GM18858 (cell line): ENCODE results near the gene MYOF.
"Not testable (repeated sequence)": the region's sequence is repeated elsewhere in the genome, so short reads cannot be mapped to it uniquely, and the experiment has no call there.

Experiments
- ATAC-seq: cut with Tn5 transposase; IDR thresholded peaks from one replicate; pipeline ENCODE4 v1.9.1; 2021; ENCODE audit not compliant: unreplicated experiment

The MYOF gene

DNA sequence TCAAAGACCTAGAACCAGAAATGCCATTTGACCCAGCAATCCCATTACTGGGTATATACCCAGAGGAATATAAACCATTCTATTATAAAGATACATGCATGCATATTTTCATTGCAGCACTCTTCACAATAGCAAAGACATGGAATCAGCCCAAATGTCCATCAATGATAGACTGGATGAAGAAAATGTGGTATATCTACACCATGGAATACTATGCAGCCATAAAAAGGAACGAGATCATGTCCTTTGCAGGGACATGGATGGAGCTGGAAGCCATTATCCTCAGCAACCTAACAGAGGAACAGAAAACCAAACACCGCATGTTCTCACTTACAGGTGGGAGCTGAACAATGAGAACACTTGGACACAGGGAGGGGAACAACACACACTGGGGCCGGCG lies 123.7 kb downstream of the MYOF start:
- ATAC-seq: not testable (repeated sequence)

DNA sequence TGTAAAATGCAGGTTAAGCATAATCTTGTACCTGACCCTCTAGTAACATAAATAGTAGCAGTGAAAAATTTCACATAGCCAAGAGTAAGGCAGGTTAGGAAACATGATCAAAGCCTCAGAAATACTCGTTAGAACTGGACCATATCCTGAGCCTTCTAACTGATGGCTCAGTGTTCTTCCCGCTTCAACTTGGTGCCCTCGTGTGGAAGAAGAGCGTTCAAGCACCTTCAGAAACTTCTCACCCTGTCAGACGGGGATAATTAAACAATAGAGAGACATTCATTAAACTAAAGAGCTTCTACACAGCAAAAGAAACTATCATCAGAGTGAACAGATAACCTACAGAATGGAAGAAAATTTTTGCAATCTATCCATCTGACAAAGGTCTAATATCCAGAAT lies 124.5 kb downstream of the MYOF start:
- no peak for ATAC-seq

DNA sequence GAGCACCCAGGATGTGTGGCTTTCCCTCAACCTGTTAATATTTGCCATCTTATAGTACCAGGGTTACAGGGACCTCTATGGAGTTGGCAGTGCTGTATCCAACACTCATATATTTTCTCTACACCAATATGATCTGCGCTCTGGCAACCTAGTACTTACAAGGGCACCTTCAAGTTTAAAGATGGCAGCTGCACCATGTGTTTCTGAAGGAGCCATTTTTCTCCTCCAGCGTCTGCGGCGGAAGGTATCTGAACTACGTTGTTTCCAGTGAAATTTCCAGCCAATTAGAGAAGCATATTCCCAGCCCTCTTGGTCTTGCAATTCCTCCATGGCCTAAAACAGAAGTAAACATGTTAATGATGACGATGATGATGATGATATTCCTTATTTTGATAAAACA lies 125.6 kb downstream of the MYOF start:
- ATAC-seq: no peak

DNA sequence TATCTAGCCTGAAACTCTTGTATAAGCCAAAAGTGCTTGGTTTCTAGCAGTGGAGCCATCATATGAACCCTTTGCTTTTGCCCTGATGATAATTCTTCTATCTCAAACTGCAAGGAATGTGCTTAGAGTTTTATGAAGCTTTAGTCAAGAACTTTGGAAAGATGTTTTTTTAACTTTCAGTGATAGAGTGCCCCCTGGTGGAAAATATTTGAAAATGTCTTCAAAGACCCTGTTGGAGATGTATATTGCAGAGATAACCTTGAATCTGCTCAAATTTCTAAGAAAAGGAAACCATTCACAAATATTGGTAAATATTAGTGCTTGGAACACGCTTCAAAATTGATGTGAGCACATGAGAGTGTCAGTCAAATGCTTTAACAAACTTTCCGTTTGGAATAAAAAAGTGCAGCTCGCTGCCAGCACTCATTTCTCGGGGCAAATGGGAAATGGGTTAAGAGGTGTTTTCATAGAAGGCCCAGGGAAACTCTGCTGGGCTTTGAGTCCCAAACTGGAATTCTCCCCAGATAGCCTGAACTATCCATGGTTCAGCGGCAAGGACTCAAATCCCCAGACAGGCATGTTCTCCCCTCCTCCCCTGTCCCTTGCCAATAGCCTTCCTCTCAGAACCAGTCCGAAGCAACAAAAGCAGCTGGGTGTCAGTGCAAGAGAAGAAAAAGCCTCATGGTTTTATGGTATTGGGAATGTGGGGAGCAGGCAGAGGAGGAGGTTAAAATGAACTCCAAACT lies 129.3 kb downstream of the MYOF start:
- ATAC-seq: no peak

DNA sequence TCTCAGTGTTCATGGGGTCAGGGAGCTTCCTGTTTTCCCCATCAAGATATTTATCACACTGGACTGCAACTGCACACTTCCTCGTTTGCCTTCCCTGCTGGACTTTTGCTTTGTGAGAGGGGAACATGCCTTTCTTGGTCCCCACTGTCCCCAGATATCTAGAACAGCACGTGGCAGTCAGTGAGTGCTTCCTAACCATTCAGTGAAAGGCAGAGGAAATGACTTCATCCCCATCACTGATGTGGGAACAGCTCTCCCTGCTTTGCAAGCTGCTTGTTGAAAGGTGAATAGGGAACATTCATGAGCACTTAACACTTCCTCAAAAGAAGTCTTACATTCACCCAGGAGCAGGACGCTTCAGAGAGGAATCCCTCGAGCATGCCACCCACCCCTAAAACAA lies 135.4 kb downstream of the MYOF start:
- no peak for ATAC-seq

DNA sequence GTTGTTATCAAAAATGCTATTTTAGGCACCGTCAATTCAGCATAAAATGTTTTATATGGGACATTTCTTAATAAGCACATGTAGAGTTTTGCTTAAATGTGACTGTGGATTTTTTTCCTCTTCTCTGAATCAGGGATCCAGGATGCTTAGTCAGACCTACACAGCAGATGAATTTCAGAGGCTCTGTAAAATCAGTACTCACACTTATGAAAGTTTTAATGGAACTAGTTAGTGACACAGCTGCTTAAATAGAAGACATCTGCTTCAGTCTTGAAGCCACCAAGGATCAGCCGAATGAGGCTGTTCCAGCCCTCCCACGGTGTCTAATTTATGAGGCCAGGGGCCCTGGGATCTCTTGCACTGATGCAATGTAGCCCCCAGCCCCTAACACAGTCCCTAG lies 136.0 kb downstream of the MYOF start:
- no peak for ATAC-seq

DNA sequence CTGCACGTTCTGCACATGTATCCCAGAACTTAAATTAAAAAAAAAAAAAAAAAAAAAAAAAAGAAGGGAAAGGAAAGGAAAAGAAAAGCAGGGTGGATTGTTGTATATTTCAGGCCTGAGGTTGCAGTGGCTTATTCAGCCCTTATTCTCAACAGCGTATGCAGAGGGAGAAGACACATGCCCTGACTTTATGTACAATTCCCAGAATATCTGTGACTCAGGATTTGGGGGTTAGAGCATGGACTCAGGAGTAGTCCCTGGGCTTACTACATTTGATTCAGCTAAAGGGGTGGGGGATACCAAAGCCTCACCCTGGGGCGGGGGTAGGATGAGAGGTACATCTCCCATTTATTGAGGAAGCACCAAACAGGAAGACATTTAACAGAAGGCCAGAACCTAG lies 137.4 kb downstream of the MYOF start:
- no peak for ATAC-seq

DNA sequence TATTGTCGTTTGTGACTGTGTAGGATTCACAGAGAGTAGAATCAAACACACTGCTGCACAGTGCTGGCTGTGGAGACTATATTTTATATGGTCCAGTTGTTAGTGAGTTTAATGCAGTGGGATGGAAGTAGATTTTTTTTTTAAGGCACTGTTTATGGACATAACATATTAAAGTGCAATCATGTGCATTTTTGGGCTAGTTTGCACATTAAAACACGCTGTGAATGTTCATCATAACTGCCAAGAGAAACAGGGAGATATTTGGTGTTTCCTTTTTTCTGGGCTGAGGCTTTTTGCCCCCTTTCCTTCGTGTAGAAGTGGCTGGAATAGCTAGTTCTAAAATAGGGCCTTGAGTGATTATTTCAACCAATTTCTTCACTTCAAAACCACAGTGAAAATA lies 139.2 kb downstream of the MYOF start:
- no peak for ATAC-seq

DNA sequence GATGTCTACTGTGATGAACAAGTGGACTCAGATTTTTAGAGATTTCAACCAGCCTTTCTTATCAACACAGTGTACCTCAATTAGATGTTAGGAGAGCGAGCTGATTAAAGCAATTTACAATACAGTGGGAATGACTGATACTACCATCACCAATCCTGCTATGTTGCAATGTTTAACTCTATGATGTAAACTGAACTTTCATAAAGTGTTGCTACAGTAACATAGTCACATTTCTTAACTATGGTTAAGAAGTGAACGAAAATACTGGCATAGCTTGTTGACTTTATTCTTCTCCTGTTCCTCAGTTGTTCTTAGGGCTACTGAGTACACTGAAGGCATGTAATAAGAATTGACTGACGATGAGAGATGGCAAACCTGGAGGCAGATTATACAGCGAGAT lies 139.8 kb downstream of the MYOF start:
- no peak for ATAC-seq

DNA sequence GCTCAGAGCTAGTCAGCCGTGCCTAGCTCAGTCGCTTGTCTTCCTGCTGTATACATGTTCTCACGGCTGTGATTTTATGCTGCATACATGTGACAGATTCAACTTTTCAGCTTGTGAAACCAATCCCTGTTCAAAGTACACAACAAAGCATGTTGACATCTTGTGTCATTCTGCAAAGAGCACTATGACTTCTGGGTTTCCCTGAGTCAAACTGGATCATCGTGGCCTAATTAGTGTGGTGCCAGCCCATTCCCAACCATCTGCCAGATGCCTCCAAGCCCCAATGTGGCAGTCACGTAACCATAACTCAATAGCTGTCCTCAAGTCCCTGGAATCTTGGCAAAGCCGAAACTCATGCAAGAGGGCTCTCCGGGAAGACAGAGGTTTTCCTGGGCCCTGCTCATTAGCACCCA lies 144.8 kb downstream of the MYOF start:
- ATAC-seq: no peak

DNA sequence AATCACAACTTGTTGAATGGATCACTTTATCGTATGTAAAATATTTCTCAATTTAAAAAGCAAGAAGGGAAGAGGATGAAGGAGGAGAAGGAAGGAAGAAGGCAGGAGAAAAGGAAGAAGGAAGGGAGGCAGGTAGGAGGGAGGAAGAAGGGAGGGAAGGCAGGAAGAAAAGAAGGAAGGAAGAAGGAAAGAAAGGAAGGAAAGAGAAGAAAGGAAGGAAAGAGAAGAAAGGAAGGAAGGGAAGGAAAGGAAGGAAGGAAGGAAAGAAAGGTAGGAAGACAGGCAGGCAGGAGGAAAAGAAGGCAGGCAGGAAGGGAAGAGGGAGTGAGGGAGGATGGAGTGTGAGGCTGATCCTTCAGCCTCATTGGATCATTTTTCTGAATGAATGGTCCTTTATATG lies 145.5 kb downstream of the MYOF start:
- no peak for ATAC-seq

DNA sequence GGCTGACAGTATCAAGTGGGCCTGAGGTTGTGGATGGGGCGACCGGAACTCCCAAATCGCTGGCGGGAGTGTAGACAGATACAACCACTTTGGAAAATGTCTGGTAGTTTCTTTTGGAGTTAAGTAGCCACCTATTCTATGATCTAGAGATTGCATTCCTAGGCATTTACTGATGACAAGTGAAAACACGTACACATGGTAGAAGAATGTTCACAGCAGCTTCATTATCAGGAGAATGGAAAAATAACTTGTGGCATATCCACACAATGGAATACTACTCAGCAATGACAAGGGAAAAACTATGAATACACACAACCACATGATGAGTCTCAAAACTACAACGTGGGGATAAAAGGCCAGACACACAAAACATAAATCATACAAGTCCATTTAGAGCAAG lies 146.0 kb downstream of the MYOF start:
- no peak for ATAC-seq

DNA sequence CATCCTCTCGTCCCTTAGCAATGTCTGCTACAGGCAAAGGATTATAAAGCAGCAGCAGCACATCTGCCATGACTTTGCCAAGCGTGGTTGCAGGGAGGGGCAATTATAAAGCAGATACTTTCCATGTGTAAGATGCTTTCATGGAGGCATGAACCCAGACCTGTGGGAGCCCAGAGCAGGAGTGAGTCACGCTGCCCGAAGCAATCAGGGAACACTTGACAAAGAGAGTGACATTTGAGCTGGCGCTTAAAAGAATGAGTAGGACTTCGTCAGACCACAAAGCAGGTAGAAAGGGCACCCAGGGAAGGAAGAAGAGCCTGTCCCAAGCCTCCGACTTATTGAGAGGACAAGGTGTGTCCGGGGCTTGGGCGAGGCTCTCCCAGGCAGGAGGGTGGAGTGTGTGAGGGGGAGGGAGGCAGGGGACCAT lies 147.2 kb downstream of the MYOF start:
- no peak for ATAC-seq

DNA sequence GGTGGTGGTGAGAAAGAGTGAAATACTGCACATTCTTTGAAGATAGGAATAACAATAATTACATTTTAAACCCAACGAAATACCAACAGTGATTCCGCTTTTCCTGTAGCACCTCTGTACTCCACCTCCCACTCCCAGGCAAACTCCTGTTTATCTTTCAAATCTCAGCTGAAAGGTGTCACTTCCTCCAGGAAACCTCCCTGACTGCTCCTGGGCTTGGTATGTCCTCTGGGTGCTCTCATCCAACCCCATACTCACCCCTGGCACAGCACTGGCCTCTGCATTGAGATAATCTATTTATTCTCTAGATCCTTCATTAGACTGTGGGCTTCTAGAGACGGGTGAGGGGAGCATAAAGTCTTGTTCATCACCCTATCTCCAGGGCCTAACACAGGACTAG lies 148.0 kb downstream of the MYOF start:
- ATAC-seq: no peak

DNA sequence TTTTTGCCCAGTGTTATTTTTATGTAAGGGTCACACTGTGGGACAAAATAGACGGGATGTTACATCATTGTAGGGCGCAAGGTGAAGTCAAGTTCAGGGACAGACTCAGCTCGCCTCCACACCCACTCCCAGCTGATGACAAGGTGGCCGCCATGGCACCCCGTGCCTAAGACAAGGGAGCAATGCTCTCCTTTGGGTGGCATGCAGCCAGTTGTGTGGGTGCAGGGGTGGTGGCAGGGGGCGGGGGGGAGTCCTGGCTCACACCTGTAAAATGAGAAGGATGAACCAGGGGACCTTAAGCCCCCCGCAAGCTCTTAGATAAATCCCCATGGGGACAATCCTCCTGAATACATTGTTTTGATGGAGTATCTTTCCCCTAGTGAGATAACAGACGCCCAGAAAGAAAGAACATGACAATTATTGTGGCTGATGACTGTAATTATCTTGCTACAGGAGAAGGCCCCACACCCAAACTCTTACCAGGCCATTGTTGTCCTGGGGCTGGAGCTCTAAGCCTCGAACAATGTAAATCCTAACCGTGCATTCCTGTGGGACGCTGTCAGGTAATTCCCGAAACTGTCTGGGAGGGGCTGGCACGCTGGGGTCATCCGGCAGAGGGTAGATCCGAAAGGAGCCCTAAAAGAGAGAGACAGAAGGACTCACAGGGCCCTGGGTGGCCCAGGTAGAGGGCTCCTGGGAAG lies 148.7 kb downstream of the MYOF start:
- no peak for ATAC-seq

DNA sequence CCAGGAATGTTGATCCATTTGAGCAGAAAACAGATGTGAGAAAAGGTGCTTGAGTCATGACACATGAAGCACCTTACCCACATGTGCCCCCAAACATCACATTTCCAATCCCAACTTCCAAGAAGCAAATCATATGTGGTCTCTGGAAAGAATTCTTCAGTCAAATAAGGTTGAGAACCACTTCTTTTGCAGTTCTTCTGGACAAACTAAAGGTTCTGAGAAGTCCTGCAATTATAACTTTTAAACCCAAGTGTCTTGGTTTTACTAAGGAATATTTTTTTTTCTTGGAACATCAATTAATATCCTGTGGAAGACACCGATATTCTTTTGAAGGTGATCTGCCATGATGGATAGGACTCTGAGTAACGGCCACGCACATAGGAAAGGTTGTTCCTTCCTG lies 151.3 kb downstream of the MYOF start:
- ATAC-seq: no peak

DNA sequence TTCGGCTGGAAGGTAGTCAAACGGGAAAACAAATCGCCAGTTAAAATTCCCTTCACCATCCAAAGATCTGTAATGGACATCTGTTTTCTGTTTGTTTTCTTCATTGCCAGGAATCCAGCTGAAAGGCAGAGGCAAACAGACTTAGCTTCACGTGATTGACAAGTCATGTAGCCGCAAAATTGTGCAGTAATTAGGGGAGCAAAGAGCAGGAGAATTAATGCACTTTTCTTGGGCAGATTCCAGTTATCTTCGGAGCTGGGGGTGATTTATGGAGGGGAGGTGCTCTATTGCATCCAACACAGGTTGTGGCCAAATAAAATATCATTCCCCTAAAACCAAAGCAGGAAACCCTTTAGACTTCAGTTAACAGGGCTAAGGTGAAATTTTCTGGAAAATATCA lies 162.2 kb downstream of the MYOF start:
- no peak for ATAC-seq

DNA sequence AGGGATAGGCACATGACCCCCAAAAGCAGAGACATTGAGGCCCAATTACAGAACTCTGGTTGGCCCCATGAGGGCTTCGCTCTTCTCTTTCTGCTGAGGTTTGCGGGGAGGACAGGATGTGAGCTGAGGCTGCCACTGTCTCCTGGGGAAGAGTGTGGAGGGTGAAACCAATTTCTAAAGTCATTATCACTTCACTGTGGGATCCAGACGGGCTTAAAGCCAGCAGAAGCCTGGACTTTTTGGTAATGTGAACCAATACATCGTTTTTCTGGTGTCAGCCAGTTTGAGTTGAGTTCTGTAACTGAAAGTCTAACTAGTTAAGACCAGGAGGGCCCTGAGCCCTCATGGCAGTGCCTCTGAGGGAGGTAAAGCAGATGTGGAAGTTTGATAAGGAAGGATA lies 163.0 kb downstream of the MYOF start:
- no peak for ATAC-seq

DNA sequence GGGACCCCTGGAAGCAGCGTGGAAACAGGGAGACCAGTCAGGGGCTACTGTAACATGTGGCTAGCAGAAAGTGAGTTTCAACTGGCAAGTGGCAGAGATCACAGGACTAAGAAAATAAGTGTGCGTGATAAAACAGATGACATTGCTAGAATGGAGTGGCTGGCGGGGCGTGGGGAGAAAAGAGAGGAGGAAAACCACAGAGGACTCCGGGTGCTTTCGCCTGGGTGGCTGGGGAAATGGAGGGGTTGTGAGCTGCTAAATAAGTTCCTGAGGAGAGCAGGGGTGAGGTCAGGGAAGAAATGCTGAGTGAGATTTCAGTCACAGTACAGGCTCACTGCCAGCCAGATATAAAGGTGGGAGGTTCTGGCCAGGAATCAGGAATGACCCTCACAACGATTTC lies 166.9 kb downstream of the MYOF start:
- no peak for ATAC-seq

DNA sequence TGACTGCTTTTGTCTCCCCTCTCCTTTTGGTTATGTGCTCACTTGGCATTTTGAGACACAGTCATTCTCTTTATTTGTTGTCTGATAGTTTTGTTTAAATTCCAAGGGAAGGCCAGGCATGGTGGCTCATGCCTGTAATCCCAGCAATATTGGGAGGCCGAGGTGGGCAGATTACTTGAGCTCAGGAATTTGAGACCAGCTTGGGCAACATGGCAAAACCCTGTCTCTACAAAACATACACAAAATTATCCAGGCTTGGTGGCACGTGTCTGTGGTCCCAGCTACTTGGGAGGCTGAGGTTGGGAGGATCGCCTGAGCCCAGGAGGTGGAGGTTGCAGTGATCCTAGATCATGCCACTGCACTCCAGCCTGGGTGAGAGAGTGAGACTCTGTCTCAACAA lies 167.5 kb downstream of the MYOF start:
- not testable (repeated sequence) for ATAC-seq

DNA sequence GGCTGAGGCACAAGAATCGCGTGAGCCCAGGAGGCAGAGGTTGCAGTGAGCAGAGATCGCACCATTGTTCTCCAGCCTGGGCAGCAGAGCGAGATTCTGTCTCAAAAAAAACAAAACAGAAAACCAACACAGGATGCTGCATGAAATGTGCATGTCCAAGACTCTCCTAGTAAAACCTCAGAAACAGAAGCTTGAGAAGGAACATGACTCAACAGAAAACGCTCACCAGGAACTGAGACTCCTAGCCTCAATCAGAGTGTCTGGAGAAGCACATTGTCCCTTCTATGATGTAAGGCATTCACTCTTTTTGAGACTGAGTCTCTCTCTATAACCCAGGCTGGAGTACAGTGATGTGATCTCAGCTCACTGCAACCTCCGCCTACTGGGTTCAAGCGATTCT lies 168.3 kb downstream of the MYOF start:
- ATAC-seq: no peak

DNA sequence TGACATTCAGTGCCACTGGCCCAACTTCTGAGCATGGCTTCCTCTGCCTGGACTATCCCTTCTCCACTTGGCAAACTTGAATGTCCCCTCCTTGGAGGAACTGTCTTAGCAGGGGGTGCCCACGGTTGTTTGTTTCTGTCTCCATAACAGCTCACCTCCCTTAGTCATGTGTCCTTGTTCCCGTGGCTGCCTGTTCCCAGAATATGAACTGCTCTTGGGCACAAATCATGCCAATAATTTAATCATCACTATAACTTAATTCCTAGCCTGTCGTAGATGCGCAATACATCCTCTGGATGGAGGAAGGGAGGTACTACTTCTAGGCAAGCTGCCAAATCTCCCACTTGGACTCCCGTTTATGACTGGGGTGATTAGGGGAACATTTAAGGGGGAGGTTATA lies 173.1 kb downstream of the MYOF start:
- no peak for ATAC-seq

DNA sequence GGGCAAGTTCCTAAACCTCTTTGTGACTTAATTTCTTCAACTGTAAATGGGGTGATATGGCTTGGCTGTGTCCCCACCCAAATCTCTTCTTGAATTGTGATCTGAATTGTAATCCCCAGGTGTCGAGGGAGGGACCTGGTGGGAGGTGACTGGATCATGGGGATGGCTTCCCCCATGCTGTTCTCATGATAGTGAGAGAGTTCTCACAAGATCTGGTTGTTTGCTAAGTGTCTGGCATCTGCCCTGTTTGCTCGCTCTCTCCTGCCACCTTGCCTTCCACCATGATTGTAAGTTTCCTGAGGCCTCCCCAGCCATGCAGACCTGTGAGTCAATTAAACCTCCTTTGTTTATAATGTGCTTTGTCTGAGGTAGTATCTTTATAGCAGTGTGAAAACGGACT lies 177.0 kb downstream of the MYOF start:
- no peak for ATAC-seq
